ENCODE results near the gene KDM4D.

GRCh38 chr11:94928117-94928990 is 45.2 kb upstream of the KDM4D start:
- no peak for TF ChIP-seq CTCF (IDR thresholded peaks at IDR 0.05 in 4 of 5, conservative IDR thresholded peaks at IDR 0.05 in 1 of 5)
- TF ChIP-seq POLR2A (IDR thresholded peaks at IDR 0.05), result no peak

All from gastrocnemius medialis (tissue), 4 donors.